Fibroblast of skin of left quadriceps (primary cell): ENCODE results near the gene SIAH1.
"Not testable (repeated sequence)": the region's sequence is repeated elsewhere in the genome, so short reads cannot be mapped to it uniquely, and the experiment has no call there.

Experiments used
- DNase-seq, 2 experiments: peaks; one replicate each; pipeline ENCODE4 v3.0.0-alpha.2; 2013; ENCODE audit warnings: low read depth in 2 of 2

SIAH1 gene, protein sequence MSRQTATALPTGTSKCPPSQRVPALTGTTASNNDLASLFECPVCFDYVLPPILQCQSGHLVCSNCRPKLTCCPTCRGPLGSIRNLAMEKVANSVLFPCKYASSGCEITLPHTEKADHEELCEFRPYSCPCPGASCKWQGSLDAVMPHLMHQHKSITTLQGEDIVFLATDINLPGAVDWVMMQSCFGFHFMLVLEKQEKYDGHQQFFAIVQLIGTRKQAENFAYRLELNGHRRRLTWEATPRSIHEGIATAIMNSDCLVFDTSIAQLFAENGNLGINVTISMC

GRCh38 chr16:48385253-48386150 lies at the start of gene SIAH1:
Gene SIAH1 (minus strand): TSS chr16:48385413. CDS start chr16:48362428, 22,985 bp downstream.
- DNase-seq = peak; percentile 67 to 73

DNA sequence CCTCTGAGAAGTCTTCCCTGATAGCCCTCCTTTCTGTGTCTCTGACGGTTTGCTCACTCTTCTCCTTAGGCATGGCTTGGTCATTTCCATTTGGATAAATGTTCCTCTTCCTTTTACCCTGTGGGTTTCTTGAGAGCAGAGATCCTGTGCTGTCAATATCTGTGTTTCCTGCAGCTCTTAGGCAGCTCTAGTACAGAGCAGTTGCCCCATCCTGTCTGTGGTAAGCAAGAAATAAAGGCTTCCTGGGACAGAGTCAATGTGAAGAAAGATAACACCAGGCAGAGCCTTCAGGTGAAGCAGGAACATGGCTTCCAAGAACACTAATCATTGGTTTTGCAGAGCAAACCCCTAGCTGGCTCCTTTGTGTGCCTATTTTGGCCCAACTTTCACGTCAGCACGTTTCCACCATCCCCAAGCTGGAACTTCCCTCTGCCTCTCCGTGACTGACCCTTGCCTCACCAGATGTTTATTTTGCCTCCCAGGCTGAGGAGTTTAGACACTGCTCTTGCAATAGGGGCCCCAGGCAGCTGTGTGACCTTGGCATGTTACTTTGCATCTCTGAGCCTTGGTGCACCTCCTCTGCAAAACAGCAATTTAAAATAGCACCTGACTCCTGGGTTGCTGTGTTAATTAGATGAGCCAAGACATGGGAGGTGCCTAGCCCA lies 49.6 kb upstream of the SIAH1 start:
- no peak for DNase-seq

- no peak for DNase-seq
These were observed 48.8 kb upstream of the SIAH1 start for GRCh38 chr16:48433850-48434530.

DNA sequence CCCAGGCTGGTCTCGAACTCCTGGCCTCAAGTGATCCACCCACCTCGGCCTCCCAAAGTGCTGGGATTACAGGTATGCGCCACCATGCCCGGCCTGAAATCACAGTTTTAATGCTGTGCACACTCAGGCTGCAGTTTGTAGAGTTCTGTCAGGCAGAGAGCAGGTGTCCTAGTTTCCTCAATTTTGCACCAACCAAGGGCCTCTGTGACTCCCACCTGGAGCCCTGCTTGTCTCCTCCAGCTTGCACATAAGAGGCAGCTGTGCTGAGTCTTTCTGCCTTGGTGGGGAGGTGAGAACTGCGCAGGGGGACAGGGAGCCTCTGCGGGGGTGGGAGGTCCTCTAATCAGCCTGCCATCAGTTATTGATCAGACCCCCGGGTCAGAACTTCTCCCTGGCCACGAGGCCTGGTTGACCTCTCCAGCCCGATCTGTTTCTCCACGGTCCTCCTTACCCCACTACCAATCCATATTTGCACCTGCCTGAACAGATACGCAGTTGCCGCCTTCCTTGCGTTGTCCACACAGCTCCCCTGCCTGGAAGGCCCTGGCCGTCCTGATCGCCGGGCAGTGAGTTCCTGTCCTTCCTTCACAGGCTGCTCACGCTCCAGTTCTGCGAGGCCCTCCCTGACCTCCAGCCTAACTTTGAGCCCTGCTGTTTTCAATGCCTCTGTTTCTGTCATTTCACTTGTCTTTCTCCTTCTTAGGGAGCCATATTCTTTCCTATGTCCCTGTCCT lies 48.1 kb upstream of the SIAH1 start:
- no peak for DNase-seq

GRCh38 chr16:48432136-48432535 lies 46.9 kb upstream of the SIAH1 start:
- DNase-seq = no peak

DNA sequence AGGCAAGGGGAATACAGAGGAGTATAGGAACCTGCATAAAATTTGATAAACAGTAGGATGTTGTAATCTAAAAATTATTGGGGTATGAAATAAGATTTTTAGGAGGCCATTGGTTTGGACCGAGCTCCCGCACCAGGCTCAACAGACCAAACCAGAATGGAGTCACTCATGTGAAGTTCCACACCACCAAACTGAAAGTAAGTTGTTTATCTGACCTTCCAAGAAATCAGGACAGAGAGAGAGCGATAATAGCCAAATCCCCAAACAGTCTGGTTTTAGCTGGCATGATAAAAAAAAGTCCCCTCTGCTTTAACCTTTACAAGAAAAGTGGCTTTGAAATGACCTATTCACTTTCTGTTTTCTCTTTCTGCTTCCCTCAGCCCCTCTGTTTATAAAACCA lies 45.7 kb upstream of the SIAH1 start:
- DNase-seq = no peak

DNA sequence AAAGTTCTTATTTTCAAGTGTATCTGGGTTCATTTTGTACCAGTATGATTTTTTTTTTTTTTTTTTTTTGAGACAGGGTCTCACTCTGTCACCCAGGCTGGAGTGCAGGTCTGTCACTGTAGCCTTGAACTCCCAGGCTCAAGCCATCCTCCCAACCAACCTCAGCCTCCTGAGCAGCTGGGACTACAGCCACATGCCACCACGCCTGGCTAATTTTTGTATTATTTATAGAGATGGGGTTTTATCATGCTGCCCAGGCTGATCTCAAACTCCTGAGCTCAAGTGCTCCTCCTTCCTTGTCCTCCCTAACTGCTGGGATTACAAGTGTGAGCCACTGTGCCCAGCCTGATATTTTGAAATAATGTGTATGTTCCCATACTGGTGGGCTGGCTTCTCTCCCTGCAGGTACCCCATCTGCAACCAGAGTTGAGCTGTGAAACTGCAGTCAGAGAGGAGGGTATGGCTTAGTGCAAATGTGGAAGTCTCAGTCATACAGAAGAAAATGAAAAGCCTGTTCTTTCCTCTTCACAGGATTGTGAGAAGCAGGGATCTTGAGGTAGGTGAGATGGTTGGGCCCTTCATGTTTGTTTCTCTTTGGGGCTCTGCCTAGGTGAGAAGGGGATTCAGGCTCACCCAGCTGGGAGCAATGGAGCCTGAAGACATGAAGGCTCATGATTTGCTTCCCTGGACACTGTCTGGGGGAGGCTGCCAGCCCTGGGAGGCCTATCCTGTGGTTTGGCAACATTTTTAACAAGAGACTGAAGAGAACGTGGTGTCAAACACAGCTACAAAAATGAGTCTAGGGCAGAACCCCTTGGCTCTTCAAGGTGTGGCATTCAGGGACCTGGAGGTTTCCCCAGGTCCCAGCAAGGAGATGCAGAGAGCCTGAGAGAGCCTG lies 41.3 kb upstream of the SIAH1 start:
- DNase-seq = no peak

- DNase-seq = no peak
These were observed 37.3 kb upstream of the SIAH1 start for GRCh38 chr16:48422537-48422936.

DNA sequence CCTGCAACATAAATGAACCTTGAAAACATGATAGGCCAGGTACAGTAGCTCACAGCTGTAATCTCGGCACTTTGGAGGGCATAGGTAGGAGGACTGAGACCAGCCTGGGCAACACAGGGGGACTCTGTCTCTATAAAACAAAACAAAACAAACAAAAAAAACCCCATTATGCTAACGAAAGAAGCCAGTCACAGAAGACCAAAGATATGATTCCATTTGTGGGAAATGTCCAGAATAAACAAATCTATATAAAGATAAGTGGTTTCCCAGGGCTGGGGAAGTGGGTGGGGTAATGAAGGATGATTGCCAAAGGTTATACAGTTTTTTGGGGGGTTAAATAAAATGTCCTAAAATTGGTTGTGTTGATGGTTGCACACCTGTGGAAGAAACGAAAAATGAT lies 36.5 kb upstream of the SIAH1 start:
- no peak for DNase-seq

GRCh38 chr16:48420437-48420836 lies 35.2 kb upstream of the SIAH1 start:
- no peak for DNase-seq

DNA sequence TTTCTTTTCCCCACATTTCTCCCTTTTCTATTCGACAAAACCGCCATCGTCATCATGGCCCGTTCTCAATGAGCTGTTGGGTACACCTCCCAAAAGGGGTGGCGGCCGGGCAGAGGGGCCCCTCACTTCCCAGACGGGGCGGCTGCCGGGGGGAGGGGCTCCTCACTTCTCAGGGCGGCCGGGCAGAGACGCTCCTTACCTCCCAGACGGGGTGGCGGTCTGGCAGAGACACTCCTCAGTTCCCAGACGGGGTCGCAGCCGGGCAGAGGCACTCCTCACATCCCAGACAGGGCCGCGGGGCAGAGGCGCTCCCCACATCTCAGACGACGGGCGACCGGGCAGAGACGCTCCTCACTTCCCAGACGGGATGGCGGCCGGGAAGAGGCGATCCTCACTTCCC lies 31.4 kb upstream of the SIAH1 start:
- DNase-seq = not testable (repeated sequence)

DNA sequence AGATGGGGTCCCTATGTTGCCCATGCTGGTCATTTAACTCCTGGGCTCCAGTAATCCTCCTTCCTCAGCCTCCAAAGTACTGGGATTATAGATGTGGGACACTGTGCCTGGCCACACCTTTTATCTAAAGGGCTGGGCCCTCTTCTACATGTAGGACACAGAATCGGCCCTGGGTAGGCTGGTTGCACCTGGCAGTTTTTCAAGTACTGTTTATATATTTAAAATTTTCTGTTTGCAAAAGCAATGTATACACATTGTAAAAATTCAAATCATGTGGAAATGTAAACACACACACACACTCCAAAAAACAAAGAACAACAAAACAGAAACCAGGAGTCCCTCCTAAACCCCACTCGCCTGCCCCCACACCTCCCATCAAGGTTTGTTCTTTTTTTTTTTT lies 28.1 kb upstream of the SIAH1 start:
- DNase-seq = no peak

GRCh38 chr16:48409839-48410632 lies 24.8 kb upstream of the SIAH1 start:
- DNase-seq = peak; percentile 65

GRCh38 chr16:48408688-48409087 lies 23.5 kb upstream of the SIAH1 start:
- peak; percentile 68 to 70 for DNase-seq

DNA sequence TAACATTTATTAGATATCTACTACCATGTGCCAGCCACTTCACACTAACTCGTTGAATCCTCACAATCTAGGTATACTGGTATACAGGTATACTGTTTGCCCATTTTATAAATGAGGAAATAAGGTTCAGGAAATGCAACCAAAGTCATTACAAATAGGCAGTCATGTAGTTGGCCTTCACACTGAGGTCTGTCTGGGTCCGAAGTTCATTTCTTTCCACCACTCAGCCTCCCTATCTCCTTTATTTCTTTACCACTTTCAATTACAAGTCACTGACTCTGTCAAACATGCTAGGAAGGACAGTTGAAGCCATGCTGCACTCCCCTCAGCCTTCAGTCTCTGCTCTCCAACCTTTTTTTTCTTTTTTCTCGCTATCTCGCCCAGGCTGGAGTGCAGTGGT lies 20.7 kb upstream of the SIAH1 start:
- DNase-seq = no peak

GRCh38 chr16:48405153-48405552 lies 19.9 kb upstream of the SIAH1 start:
- no peak for DNase-seq

DNA sequence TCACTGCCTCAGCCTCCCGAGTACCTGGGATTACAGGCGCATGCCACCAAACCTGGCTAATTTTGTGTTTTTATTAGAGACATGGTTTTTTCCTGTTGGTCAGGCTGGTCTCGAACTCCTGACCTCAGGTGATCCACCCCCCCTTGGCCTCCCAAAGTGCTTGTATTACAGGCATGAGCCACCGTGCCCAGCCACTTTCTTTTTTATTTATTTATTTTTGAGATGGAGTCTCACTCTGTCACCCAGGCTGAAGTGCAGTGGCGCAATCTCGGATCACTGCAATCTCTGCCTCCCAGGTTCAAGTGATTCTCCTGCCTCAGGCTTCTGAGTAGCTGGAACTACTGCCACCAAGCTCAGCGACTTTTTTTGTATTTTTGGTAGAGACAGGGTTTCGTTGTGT lies 17.3 kb upstream of the SIAH1 start:
- not testable (repeated sequence) for DNase-seq

- DNase-seq = no peak
These were observed 10.2 kb upstream of the SIAH1 start for GRCh38 chr16:48395375-48395774.

GRCh38 chr16:48394355-48394703 lies 9.1 kb upstream of the SIAH1 start:
- DNase-seq = no peak
